Gastrocnemius medialis (tissue), 4 donors: ENCODE results near the gene DCDC2C. TPM values are rescaled to one million over a fixed set of nuclear protein-coding genes. Genes with fewer than 3 reads are reported as not detected.
"Not testable (repeated sequence)": the region's sequence is repeated elsewhere in the genome, so short reads cannot be mapped to it uniquely, and the experiment has no call there.

ENCODE experiments used
- ATAC-seq, 2 donors: fragments of 150-250 bp; one replicate each; pipeline ENCODE4 v1.9.1; 2016
- DNase-seq, 2 donors: peaks; one replicate each; pipeline ENCODE4 v3.0.0-alpha.2; 2019
- H3K27ac ChIP-seq, 4 donors: fragments of 200-600 bp; sonication (generic); 1 replicate in 1 of 4; 2 replicates in 3 of 4; pipeline ENCODE4 v1.5.1; 2016 to 2018; ENCODE audit warnings: mild to moderate bottlenecking in 2 of 4, moderate library complexity in 1 of 4
- H3K27me3 ChIP-seq, 3 donors: fragments of 200-600 bp; sonication (generic) in 2 of 3; 1 replicate in 1 of 3; 2 replicates in 2 of 3; pipeline versions ENCODE4 v1.5.1 to v1.6.0; 2016 to 2019; ENCODE audit warnings: mild to moderate bottlenecking in 1 of 3, moderate library complexity in 1 of 3
- H3K36me3 ChIP-seq, 2 donors: fragments of 200-600 bp; sonication (generic) in 1 of 2; one replicate each; pipeline ENCODE4 v1.5.1; 2017 to 2018
- H3K4me1 ChIP-seq, 2 donors: fragments of 200-600 bp; sonication (generic) in 1 of 2; one replicate each; pipeline ENCODE4 v1.5.1; 2016 to 2017; ENCODE audit warnings: mild to moderate bottlenecking in 2 of 2
- H3K4me3 ChIP-seq, 4 donors: fragments of 200-600 bp; sonication (generic) in 3 of 4; 1 replicate in 1 of 4; 2 replicates in 3 of 4; pipeline ENCODE4 v1.5.1; 2016 to 2019; ENCODE audit warnings: mild to moderate bottlenecking in 2 of 4
- H3K9me3 ChIP-seq, 3 donors: fragments of 200-600 bp; sonication (generic) in 2 of 3; 1 replicate in 1 of 3; 2 replicates in 2 of 3; pipeline ENCODE4 v1.5.1; 2016 to 2019
- CTCF ChIP-seq, 5 experiments: fragments of 450-650 bp in 3 of 5; fragments of 200-600 bp in 2 of 5; sonication (generic) in 2 of 5; IDR thresholded peaks in 4 of 5; conservative IDR thresholded peaks in 1 of 5; 1 replicate in 4 of 5; 2 replicates in 1 of 5; pipeline ENCODE4 v1.5.1; 2016 to 2019; ENCODE audit warnings: antibody characterized with exemption in 5 of 5, mild to moderate bottlenecking in 3 of 5, moderate library complexity in 3 of 5
- POLR2A ChIP-seq, 2 donors: fragments of 450-650 bp; IDR thresholded peaks; one replicate each; pipeline ENCODE4 v1.6.1; 2017; ENCODE audit warnings: antibody characterized with exemption in 2 of 2, mild to moderate bottlenecking in 2 of 2, moderate library complexity in 2 of 2
- in situ Hi-C, 4 donors: fragments of 200-750 bp; cut with MboI; loops; one replicate each; pipeline versions ENCODE4 v1.15.0 to v1.8.0; 2017; ENCODE audit warnings: low sequenced_read_pairs in 4 of 4
- intact Hi-C: fragments of 100-400 bp; cut with DNase I; formaldehyde crosslinking; loops from one replicate; pipeline ENCODE4 v1.15.1; 2023; ENCODE audit warnings: low total_unique reads
- total RNA-seq, 4 donors: library from RNA; depleted of rRNA; stranded (reverse); fragments of >200 nt; gene quantifications; one replicate each; pipeline versions ENCODE4 v1.1.0 to v1.2.3, GENCODE V29; 2016

Gene DCDC2C
- total RNA-seq, 4 donors from 2014 or later = not detected

GRCh38 chr2:3806168-3806567, 102.8 kb downstream of the DCDC2C start:
- Histone ChIP-seq H3K27ac (no peak overlapping the region), H3K4me3 (no peak overlapping the region), H3K27me3 (no peaks in the 10 kb centered on the region), H3K36me3 (no peaks in the 10 kb centered on the region), H3K9me3 (no peaks in the 10 kb centered on the region), H3K4me1 (no peaks in the 10 kb centered on the region)
- in situ Hi-C loops (no loop called here), intact Hi-C loops (no loop called here)
- no peak for TF ChIP-seq CTCF (IDR thresholded peaks at IDR 0.05 in 4 of 5, conservative IDR thresholded peaks at IDR 0.05 in 1 of 5)
- DNase-seq (no peak), ATAC-seq (no peak)

- no peaks in the 10 kb centered on the region for H3K9me3 ChIP-seq
- in situ Hi-C loops = no loop called here
- DNase-seq (no peak), ATAC-seq (no peak)
- no peak overlapping the region for H3K27ac ChIP-seq
- TF ChIP-seq POLR2A (IDR thresholded peaks at IDR 0.05) = no peak
- TF ChIP-seq CTCF (IDR thresholded peaks at IDR 0.05 in 4 of 5, conservative IDR thresholded peaks at IDR 0.05 in 1 of 5) = no peak
- no peak overlapping the region for H3K4me3 ChIP-seq
- no peaks in the 10 kb centered on the region for H3K27me3 ChIP-seq
- no peaks in the 10 kb centered on the region for H3K36me3 ChIP-seq
- H3K4me1 ChIP-seq = no peaks in the 10 kb centered on the region
- intact Hi-C loops = no loop called here
Measured at GRCh38 chr2:3806730-3807129, 103.4 kb downstream of the DCDC2C start.

GRCh38 chr2:3807853-3808252, 104.5 kb downstream of the DCDC2C start:
- no peak for ATAC-seq
- in situ Hi-C loops = no loop called here

GRCh38 chr2:3814706-3815245, 111.4 kb downstream of the DCDC2C start:
- H3K4me1 ChIP-seq = no peaks in the 10 kb centered on the region
- no peaks in the 10 kb centered on the region for H3K27me3 ChIP-seq
- in situ Hi-C loops (no loop called here), intact Hi-C loops (no loop called here)
- H3K4me3 ChIP-seq = no peak overlapping the region
- DNase-seq (no peak), ATAC-seq (no peak)
- no peak for TF ChIP-seq POLR2A (IDR thresholded peaks at IDR 0.05)
- TF ChIP-seq CTCF (IDR thresholded peaks at IDR 0.05 in 4 of 5, conservative IDR thresholded peaks at IDR 0.05 in 1 of 5) = no peak
- no peak overlapping the region for H3K27ac ChIP-seq
- no peaks in the 10 kb centered on the region for H3K9me3 ChIP-seq
- no peaks in the 10 kb centered on the region for H3K36me3 ChIP-seq

More at GRCh38 chr2:3807853-3808252, 104.5 kb downstream of the DCDC2C start:
- intact Hi-C loops = no loop called here
- H3K27ac ChIP-seq = no peak overlapping the region
- H3K4me3 ChIP-seq = no peak overlapping the region
- no peaks in the 10 kb centered on the region for H3K4me1 ChIP-seq
- no peaks in the 10 kb centered on the region for H3K36me3 ChIP-seq
- H3K27me3 ChIP-seq = no peaks in the 10 kb centered on the region
- H3K9me3 ChIP-seq = no peaks in the 10 kb centered on the region
- no peak for DNase-seq
- TF ChIP-seq CTCF (IDR thresholded peaks at IDR 0.05 in 4 of 5, conservative IDR thresholded peaks at IDR 0.05 in 1 of 5) (no peak), POLR2A (IDR thresholded peaks at IDR 0.05) (no peak)

GRCh38 chr2:3817144-3817543, 113.8 kb downstream of the DCDC2C start:
- H3K4me3 ChIP-seq, H3K27me3 ChIP-seq, H3K9me3 ChIP-seq, DNase-seq, ATAC-seq, intact Hi-C loops, H3K27ac ChIP-seq, H3K36me3 ChIP-seq, H3K4me1 ChIP-seq, in situ Hi-C loops: not testable (repeated sequence)
